ENCODE measurements around the gene SEZ6.
"Not testable (repeated sequence)": the region's sequence is repeated elsewhere in the genome, so short reads cannot be mapped to it uniquely, and the experiment has no call there.

SEZ6 gene

GRCh38 chr17:28951991-28952975, 53.5 kb downstream of the SEZ6 start:
- peak; percentile 96 for DNase-seq

GRCh38 chr17:28951428-28951990, 54.3 kb downstream of the SEZ6 start, which contains the start of gene PHF12:
Gene PHF12 (minus strand): TSS chr17:28951518. CDS start chr17:28950960, 558 bp downstream.
- DNase-seq, result peak; percentile 98

DNA sequence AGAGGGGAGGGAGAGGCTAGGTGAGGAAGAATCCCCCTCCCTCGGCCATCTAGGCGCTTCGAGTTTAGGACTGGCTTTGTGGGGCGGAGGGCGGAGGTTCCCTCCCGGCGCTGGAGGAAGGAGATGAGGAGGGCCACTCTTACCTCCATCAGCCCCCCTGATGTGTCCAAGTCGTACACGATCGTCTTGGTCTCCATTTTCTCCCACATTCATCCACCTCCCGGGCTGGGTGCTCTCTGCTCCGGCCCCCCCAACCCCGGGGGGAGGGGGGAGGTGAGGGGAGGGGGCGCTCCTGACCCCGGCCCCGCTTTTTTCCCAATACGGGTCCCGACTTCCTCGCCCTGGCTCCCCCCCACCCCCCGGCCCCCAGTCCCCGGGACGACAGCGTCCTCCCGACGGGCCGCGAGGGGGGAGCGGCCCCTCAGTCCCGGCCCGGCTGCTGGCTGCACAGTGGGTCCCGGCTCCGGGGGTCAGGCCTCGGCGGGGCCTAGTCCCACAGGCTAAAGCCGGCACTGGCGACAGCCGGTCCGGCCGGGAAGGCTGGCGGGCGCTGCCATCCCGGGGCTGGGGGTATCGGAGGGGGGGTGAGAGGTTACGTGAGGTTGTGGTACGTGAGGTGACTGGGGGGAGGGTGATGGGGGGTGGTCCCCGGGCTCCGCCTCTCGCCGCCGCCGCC, 54.9 kb downstream of the SEZ6 start:
- no peak for DNase-seq

GRCh38 chr17:28950017-28950751, 55.6 kb downstream of the SEZ6 start:
- no peak for DNase-seq

DNA sequence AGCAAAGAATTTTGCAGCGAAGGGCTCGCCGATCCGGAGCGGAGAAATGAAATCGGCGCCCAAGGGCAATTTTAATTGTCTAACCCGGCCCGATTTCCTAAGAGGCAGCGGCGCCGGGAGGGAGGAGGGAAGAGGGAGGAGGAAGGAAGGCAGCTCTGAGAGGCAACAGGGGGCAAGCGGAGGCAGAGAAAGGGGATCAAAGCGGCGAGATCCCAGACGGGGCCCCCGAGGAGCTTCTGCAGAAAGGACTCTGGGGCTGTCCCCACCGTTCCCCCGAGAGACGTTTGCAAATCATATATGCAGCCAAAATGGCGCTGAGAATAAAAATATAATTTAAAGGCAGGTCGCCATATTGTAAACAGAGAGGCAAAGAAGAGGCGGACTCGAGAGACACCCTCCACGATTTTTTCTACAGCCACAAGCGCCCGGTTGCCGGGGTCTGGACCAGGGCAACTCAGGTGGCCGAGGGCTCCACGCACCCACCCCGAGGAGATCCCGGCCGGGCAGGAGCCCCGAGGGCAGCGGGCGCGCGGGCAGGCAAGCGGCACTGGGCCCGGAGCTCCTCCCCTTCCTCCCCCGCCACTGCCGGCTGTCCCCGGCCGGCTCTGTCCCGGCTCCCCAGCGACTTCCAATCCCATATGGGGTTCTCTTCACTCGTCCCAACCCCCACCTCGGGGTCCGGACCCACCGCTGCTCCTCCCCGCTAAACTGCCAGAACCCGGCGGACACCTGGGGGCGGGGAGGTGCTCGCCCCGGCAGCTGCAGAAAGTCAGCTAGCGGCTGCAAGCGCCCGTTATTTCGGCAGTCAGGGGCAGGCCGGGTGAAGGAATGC, 56.4 kb downstream of the SEZ6 start:
- DNase-seq, result peak; percentile 23

DNA sequence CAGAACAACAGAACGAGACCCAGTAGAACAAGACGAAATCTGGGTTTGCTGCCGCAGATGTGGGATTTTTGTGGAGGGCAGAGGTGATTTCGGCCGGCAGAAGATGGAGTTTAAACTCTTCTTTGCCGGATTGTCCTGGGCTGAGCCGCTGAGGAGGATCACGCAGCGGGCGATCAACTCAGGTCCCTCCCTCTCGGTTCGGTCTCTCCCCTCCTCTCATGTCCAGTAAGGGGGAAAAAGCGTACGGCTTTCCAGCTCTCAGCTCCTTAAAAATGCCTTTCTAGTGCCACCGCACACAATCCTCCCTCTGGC, 57.0 kb downstream of the SEZ6 start:
- DNase-seq, result no peak

- DNase-seq, result no peak
These were observed 57.5 kb downstream of the SEZ6 start for GRCh38 chr17:28948342-28948741.

GRCh38 chr17:28947639-28948038, 58.2 kb downstream of the SEZ6 start:
- DNase-seq, result no peak

DNA sequence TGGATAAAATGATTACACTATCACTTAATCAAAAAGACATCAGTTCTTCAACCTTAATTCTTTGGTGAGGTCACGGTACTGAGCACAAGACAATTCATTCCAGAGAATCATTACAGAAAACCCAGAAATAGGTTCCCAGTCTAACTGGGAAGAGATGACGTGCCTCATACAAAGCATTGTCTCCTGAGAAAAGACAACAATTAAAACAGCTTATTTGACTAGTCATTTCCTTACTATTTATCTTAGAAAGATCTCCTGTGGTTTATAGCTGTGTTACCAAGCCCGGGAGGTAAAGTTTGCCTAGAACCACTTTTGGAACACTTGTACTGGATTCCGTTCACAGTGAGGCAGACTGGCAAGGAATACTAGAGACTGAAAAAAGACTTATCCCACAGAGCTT, 59.6 kb downstream of the SEZ6 start:
- no peak for DNase-seq

DNA sequence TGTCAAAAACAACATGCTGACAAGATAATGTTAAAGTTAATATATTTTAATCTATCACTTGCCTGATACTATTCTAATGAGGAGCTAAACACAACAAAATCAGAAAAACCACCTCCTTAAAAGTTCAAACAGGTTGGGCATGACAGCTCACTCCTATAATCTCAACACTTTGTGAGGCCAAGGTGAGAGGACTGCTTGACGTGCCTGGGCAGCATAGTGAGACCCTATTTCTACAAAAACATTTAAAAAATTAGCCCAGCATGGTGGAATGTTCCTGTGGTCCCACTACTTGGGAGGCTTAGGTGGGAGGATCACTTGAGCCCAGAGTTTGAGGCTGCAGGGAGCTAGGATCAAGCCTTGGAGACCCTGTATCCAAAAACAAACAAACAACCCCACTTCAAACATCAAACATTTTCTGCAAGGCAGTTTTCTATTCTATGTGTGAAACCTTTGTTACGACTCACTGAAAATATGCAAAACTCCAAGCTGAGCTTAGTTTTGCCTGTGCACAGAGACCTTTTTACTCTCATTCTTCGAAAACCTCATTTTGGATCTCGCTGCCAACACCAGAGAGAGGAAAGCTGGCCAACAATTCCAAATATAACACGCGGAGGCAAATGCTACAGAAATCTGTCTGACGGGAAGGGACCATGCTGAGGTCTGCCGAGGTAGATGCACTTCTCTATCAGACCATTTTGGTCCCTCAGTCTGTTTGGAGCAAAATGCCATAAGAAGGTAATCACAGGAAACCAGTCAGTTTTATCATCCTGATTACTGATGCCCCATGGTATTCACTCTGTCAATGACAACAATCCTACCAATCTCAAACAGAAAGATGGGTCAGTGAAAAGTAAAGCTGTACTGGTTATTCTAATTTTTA, 60.7 kb downstream of the SEZ6 start:
- no peak for DNase-seq

DNA sequence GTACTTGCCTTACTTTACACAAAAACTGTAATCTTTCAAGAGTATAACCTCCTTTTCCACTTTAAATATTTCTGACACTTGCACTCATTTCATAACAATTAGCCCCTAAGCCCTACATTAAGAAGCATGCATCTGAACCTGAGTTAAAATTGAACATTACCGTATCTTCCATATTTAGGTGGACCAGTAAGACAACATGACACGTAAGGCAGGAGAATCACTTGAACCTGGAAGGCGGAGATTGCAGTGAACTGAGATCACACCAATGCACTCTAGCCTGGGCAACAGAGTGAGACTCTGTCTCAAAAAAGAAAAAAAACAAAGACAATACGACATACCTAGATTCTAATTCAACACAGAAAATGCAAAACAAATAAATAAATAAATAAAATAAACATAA, 61.5 kb downstream of the SEZ6 start:
- no peak for DNase-seq

GRCh38 chr17:28942925-28943324, 62.9 kb downstream of the SEZ6 start:
- no peak for DNase-seq

GRCh38 chr17:28941251-28941650, 64.6 kb downstream of the SEZ6 start:
- no peak for DNase-seq

DNA sequence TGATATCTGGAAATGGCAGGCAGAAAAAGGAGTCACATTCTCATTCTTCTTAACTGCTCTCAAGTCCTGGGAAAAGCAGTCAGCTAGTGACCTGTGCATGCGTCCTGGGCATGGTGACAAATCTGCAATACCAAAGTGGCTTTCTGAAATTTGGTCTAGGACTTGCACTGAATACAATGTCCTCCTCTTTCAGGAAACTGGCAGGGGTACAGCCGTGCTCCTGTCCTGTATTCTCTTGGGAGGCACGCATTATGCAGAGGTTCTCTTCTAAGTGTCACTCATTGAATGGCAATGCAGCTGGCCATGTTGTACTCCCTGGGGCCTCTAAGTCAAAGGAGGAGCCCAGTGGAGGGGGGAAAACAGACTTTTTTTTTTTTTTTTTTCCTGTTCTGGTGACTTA, 65.2 kb downstream of the SEZ6 start:
- DNase-seq, result no peak

DNA sequence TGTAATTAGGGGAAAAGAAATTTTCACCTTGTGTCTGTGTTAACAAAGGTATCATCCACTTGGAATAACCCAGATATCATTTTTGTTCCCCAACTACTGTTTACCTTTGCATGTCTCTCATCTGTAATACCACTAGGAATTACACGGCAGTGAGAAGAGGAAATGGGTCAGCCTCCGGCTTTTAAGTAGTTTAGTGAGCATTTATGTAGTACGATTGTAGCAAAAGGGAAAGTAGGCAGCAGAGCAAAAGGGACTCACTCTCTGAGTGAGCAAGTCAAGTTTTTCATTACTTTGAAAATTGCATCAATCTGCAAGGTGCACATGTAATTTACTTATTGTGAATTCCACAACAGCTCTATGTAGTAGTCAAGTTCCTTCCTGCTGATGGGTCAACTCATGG, 65.7 kb downstream of the SEZ6 start:
- no peak for DNase-seq

DNA sequence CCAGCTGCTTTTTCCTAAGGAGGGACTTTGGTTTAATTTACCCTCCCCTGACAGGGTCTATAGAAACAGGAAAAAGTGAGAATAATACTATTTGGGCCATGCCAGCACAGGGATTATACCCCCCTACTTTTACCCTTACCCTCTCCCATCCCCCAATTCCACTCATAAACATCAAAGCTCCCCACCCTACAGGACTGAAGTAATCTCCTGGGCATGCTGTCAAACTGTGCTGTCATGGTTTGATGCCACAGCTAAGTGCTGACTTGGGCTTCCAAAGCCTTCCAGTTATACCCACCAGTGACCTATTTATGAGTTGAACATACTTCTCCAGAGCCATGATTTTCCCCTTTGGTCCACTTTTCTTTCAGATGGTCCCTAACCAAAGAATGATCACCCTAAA, 67.3 kb downstream of the SEZ6 start:
- no peak for DNase-seq

GRCh38 chr17:28937044-28937729, 68.6 kb downstream of the SEZ6 start:
- no peak for DNase-seq

GRCh38 chr17:28935744-28936460, 69.9 kb downstream of the SEZ6 start:
- no peak for DNase-seq

DNA sequence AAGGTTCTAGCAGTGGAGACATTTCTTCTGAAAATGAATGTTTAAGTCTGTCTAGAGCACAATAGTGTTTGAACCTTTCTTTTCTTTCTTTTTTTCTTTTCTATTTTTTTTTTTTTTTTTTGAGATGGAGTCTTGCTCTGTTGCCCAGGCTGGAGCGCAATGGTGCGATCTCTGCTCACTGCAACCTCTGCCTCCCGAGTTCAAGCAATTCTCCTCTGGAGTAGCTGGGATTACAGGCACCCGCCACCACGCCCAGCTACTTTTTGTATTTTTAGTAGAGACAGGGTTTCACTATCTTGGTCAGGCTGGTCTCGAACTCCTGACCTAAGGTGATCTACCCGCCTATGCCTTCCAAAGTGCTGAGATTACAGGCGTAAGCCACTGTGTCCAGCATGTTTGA, 71.3 kb downstream of the SEZ6 start:
- DNase-seq, result not testable (repeated sequence)

DNA sequence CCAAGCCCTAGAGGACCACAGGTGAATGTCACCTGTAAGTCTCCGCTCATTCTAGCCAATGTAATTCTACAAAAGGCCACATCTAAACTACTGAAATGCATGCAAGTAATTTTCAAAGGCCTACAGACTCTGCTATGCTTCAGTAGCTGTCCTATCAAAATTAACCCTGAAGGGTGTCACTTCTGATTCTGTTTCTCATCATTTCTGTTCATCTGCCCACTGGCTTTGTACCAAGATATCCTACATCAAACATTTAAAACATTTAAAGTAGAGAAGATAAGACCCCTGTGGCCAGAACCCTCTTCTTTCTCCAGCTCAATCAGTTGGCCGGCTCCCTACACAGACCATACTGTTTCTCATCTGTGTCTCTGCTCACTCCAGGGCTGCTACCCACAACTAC, 76.0 kb downstream of the SEZ6 start:
- no peak for DNase-seq
